HG02938 (cell line): ENCODE measurements around the gene SPON2.
"Not testable (repeated sequence)": the region's sequence is repeated elsewhere in the genome, so short reads cannot be mapped to it uniquely, and the experiment has no call there.

Source experiments
- ATAC-seq: cut with Tn5 transposase; IDR thresholded peaks from one replicate; pipeline ENCODE4 v1.9.1; 2021; ENCODE audit warnings: mild to moderate bottlenecking, moderate library complexity; ENCODE audit not compliant: unreplicated experiment

Gene SPON2

DNA sequence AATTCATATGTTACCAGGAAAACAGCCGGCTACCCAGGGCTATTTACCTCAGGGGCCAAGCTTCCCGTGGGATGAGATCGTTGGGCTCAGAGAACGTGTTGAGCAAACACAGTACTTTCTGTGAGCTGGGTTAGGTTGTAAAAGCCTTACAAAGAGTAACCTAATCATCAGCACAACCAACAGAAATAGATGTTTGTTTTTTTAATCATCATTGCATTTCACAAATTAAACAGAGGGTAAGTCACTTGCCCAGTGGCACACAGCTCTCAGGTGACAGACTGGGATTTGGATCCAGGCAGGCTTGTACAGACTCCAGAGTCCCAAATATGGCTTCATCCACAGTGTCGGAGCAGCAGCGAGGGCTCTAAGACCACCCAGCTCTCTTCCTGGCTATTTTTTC is 20.1 kb downstream of the SPON2 start:
- no peak for ATAC-seq

DNA sequence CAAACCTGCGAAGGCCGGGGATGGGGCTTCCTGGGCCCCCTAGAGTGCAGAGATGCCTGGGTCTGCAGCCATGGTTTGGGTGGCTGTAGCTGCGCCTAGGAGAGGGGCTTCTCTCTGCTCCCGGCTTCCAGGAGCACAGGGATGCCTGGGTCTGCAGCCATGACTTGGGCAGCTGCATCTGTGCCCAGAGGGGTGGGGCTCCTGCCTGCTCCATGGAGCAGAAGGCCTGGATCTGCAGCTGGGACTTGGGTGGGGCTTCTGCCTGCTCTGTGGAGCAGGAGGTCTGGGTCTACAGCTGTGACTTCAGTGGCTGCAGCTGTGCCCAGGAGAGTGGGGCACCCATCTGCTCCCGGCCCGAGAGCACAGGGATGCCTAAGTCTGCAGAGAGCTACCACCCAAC is 20.8 kb downstream of the SPON2 start:
- no peak for ATAC-seq

DNA sequence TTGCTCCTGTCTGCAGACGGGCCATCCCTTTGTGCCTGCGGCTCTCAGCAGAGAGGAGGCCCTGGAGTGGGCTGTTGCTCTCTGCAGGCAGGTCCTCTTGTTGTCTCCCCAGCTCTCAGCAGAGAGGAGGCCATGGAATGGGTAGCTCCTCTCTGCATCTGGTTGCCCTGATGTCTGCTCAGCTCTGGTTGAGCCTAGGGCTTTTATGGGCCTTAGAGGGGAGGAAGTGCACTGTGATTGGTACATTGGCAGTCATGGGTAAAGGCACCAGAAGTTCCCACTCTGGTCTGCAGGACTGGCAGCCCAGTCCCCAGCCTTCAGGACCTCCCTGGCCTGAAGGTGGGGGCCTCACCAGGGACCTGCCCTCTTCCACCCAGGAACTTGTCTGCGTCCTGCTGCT is 21.5 kb downstream of the SPON2 start:
- ATAC-seq: no peak

DNA sequence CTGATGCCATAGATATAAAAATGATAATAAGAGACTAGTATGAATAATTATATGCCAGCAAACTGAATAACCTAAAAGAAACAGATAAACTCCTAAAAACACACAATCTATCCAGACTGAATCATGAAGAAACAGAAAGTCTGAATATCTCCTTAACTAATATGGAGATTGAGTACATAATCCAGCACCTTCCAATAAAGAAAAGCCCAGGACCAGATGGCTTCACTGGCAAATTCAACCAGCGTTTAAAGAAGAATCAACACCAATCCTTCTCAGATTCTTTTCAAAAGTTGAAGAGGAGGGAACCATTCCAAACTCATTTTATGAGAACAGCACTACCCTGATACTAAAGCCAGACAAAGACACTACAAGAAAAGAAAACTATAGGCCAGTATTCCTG is 32.5 kb downstream of the SPON2 start:
- ATAC-seq: no peak

DNA sequence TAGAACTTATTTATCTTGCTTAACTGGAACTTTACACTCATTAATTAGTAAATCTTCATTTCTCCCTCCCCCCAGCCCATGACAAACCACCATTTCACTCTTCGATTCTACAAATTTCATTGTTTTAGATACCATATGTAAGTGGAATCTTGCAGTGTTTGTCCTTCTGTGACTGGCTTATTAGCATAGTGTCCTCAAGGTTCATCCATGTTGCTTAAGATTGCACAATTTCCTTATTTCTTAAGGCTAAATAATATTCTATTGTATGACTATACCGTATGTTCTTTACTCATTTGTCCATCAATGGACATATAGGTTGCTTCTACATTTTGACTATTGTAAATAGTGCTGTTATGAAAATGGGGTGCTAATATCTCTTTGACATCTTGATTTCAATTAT is 34.5 kb downstream of the SPON2 start:
- no peak for ATAC-seq

DNA sequence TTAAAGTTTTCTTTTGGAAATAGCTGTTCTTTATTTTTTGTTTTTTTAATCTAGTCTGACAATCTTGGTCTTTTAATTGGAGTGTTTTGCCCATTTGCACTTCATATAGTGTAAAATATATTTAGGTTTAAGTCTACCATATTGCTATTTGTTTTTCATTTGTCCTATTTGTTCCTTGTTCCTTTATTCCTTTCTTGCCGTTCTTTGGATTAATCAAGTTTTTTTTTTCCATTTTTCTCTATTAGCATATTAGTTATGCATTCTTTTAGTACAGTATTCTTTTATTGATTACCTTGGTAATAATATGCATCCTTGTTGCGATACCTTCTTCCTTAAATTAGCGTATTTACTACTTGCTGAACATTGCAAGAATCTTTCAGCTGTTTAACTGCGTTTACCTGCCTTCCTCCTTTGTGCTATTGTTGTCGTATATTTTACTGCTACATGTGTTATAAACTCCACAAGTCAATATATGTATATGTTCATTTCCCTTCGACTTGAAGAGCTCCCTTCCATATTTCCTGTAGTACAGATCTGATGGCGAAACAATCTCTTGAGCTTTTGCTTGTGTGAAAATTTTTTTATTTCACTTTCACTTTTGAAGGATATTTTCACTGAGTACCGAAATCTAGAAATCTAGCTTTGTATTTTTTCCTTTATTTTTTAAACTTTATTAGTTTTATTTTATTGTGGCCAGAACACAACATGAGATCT is 35.2 kb downstream of the SPON2 start:
- ATAC-seq: no peak

DNA sequence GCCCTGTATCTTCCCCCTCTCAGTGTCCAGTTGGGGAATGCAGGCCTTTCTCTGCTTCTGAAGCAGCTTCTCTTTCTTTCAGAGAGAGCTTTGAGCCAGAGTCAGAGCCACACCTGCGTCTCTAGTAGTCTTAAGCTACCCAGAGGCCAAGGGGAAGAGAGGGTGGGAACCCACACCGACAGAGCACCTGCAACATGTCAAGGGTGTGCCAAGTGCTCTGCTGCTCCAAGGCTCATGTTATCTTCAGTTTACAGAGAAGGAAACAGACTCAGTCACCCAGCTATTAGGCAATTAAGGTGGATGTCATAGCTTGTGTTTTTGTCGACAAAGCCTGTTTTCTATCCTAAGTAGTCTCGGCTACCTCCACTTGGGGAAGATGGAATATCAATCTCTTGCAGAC is 36.3 kb downstream of the SPON2 start:
- no peak for ATAC-seq

DNA sequence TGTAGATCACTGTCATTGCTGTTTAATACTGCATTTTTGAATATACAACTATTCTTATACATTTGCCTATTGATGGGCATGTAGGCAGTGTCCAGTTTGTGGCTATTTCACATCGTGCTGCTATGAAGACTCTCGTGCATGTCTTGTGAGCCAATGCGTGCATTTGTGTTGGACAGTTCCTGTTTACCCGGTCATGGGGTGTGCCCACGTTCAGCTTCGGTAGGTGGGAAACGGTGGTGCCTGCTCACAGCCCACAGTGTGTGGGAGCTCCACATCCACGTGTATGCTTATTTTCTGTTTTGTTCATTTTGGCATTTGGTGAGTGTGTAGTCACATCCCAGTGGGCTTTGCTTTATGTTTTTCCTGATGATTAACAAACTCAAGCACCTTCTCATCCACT is 39.4 kb downstream of the SPON2 start:
- no peak for ATAC-seq

DNA sequence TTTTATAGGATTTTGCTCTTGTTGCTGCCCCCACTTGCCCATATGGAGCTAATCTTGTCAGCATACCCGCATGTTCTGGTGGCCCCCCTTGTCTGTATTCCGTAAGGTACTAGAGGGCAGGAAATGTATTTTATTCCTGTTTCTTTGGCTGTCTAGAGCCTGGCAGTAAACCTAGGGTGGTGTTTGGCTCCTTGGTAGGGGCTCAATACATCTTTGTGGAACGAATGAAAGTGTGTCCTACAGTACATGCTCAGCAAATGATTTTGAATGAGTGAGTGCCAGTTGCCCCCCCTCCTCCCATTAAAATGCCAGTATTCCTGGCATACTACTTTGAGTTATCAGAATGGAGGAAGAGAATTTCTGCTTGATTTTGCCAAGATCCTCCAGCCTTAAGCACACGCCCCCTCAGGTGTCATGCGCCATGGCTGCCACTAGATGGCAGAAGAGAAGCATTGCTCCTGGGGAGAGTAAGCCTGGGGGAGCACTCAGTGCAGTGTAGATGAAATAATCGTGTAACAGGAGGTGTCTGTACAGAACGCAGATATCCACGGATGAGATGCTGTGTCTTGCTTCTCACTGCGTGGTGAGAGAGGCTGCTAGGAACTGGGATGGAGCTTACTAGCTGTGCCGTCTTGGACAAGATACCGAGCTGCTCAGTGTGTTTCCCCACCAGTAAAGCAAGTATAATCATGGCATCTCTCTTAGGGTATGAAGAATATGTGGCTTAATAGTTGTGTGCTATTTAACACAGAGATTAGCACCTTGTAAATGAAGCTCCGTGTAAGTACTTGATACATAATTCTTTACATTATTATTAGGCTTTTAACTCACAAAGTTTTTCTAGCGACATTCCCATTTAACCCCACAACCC is 41.8 kb downstream of the SPON2 start:
- ATAC-seq: peak; percentile 78

DNA sequence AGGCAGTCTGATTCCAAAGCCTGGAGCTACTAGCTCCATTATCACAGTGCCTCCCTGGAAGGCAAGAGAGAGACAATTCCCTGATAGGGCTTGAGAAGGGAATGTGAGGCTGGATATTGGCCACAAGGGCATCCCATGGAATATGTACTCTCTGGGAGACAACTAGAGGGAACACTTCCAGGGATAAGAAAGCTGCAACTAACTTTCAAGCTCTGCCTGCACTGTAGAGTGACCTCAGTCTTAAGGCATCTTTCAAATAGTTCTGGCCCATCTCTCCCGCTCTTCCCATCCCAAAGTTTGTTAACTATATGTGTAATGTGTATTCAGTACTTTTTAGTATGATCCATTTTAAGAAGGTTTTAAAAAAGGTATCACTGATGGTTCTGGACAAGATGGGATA is 45.9 kb downstream of the SPON2 start:
- no peak for ATAC-seq

DNA sequence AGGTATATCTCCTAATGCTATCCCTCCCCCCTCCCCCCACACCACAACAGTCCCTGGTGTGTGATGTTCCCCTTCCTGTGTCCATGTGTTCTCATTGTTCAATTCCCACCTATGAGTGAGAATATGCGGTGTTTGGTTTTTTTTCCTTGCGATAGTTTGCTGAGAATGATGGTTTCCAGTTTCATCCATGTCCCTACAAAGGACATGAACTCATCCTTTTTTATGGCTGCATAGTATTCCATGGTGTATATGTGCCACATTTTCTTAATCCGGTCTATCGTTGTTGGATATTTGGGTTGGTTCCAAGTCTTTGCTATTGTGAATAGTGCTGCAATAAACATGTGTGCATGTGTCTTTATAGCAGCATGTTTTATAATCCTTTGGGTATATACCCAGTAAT is 46.9 kb downstream of the SPON2 start:
- not testable (repeated sequence) for ATAC-seq

DNA sequence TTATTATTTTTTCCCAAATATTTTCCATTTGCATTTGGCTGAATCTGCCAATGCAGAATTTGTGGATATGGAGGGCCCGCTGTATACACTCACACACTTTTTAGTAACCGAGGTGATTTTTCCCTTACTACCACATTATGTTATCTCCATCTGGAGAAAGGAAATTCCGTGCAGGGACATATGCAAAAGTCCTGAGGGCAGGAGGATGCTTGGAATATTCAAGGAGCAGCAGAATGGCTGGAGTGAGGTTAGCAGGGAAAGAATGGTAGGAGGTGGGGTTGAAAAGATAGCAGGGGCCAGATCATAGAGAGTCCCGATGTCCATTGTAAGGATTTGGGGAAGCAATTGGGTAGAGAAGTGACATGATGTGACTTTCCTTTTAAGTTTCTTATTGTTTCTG is 47.6 kb downstream of the SPON2 start:
- ATAC-seq: no peak

DNA sequence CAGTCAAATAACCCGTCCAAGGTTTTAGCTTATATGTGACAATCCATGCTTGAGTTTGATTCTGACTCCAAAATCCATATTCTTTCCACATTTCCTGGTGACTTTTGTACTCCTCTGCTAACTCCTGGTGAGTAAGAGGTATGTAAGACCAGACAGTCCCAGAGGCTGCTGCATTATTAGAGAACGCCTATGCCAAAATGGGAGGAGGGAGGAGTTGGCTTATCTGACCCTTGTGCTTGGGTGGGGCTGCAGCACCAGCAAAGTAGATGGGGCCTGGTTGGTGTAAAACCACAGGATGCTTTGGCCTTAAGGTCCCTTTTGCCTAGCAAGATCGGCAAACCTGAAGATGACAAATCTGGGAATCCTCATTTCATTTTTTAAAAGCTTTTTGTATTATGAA is 49.9 kb downstream of the SPON2 start:
- no peak for ATAC-seq
